SW480 (cell line): ENCODE results near the gene SLC7A8.
"Not testable (repeated sequence)": the region's sequence is repeated elsewhere in the genome, so short reads cannot be mapped to it uniquely, and the experiment has no call there.

Experiments used
- DNase-seq: peaks from one replicate; pipeline ENCODE4 v3.0.0-alpha.2; 2016; ENCODE audit warnings: low spot score

SLC7A8 gene

DNA sequence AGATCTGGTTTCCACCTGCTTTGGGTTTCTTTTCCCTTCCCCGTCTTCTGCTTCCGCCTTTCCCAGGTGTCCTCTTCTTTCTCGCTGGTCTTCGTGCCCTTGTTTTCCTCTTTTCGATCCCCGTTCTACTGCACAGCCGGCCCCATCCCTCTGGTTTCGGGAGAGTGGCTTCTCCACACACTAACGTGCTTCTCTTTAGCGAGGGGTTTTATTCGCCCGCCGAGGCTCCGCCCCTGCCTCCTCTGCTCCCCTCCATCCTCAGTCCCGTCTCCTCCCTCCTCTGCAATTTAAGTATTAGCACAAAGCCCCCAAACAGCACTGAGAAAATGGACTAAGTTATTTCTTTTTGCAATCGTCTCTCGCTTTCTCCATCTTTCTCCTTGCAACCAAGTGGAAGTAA lies at the start of gene SLC7A8:
Gene SLC7A8 (minus strand): TSS at position 182 of the 400 bp plus-strand sequence. CDS start 746 bp downstream, outside the sequence.
- peak; percentile 51 for DNase-seq

DNA sequence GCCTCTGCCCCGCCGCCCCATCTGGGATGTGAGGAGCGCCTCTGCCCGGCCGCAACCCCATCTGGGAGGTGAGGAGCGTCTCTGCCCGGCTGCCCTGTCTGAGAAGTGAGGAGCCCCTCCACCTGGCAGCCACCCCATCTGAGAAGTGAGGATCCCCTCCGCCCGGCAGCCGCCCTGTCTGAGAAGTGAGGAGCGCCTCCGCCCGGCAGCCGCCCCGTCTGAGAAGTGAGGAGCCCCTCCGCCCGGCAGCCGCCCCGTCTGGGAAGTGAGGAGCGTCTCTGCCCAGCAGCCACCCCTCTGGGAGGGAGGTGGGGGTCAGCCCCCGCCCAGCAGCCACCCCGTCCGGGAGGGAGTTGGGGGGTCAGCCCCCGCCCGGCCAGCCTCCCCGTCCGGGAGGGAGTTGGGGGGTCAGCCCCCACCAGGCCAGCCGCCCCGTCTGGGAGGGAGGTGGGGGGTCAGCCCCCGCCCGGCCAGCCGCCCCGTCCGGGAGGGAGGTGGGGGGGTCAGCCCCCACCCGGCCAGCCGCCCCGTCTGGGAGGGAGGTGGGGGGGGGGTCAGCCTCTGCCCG lies 48.9 kb upstream of the SLC7A8 start:
- DNase-seq, result not testable (repeated sequence)

- no peak for DNase-seq
Measured at GRCh38 chr14:23228812-23229211, 45.4 kb upstream of the SLC7A8 start.

- no peak for DNase-seq
Measured at GRCh38 chr14:23227566-23227965, 44.1 kb upstream of the SLC7A8 start.

DNA sequence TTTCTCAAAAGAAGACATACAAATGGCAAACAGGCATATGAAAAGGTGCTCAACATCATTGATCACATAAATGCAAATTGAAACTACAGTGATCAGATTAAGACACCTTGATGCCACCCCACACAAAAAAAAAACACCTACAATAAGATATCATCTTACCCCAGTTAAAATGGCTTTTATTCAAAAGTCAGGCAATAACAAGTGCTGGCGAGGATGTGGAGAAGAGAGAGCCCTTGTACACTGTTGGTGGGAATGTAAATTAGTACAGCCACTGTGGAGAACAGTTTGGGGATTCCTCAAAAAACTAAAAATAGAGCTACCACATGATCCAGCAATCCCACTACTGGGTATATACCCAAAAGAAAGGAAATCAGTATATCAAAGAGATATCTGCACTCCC lies 41.5 kb upstream of the SLC7A8 start:
- DNase-seq, result not testable (repeated sequence)

- DNase-seq, result no peak
Measured at GRCh38 chr14:23219075-23219474, 35.6 kb upstream of the SLC7A8 start.

- DNase-seq, result no peak
Measured at GRCh38 chr14:23217032-23218020, 33.9 kb upstream of the SLC7A8 start.

DNA sequence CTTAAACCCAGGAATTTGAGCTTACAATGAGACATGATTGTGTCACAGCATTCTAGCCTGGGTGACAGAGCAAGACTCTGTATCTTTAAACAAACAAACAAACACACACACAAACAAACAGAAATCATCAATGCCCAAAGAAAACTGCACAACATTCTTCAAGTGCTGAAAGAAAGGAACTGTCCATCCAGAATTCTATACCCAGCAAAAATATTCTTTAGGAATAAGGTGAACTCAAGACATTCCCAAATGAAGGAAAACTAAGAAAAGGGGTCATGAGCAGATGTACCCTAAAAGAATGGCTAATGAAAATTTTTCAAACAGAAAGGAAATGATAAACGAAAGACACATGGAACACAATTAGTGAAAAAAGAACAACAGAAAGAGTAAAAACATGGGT lies 32.0 kb upstream of the SLC7A8 start:
- no peak for DNase-seq

DNA sequence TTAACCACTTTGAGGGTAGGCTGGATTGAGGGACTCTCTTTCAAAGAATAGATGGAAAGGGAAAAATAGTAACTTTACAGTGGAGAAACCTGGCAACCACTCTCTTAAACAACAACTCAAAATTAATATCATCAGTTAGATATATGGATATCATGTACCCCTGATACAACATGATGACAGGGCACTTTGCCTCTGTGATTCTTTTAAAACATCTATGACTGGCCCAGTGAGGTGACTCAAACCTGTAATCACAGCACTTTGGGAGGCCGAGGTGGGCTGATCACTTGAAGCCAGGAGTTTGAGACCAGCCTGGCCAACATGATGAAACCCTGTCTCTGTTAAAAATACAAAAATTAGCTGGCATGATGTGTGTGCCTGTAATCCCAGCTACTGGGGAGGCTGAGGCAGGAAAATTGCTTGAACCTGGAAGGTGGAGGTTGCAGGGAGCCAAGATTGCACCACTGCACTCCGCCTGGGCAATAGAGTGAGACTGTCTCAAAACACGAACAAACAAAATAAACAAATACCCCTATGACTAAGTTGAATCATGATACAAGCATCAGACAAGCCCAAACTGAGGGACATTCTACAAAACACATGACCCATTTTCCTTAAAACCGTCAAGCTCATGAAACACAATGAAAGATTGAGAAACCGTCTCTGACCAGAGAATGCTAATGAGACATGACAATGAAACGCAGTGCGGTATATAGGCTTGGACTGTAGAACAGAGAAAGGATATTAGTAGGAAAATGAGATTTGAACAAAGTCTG lies 26.4 kb upstream of the SLC7A8 start:
- DNase-seq, result no peak

GRCh38 chr14:23208324-23208723 lies 24.9 kb upstream of the SLC7A8 start:
- DNase-seq, result no peak

- no peak for DNase-seq
Measured at GRCh38 chr14:23207146-23207540, 23.7 kb upstream of the SLC7A8 start.

DNA sequence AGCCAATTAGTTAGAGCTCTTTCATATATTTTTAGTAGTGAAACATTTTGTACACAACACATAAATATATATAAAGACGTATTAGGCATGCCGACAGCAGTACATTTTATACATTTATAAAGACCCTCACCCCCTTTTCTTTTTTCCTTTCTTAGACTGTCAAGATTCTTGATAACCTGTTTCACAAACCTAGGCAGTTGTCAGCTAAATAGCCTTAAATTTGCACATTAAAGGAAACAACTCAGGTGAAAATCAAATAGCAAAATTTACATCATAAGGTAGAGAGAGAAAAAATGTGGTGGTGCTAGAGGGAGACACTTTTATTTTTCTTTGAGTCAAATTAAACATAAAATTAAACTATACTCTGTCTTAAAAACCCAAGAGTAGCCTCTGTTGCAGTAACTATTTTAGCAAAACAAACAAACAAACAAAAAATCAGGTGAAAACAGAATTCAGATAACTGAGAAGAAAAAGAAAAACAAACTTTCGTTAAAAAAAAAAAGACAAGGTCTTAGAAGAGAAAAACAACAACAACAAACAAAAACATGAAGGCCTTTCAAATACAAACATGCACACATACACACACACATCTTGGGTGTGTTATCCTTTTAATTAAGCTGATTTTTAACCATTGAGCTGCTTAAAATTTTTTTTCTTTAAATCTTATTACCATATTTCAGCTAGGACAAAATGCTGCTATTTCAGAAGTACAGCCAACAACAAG lies 23.1 kb upstream of the SLC7A8 start:
- DNase-seq, result no peak

DNA sequence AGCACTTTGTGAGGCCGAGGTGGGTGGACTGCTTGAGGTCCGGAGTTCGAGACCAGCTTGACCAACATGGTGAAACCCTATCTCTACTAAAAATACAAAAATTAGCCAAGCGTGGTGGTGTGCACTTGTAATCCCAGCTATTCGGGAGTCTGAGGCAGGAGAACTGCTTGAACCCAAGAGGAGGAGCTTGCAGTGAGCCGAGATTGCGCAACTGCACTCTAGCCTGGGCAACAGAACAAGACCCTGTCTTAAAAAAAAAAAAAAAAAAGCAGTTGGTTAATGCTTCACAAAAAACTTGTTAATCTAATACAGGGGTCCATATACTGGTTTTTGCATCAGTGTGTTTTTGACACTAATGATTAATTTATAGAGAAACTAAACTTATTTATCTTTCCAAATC lies 18.5 kb upstream of the SLC7A8 start:
- DNase-seq, result no peak

GRCh38 chr14:23199141-23199540 lies 15.7 kb upstream of the SLC7A8 start:
- DNase-seq, result not testable (repeated sequence)

DNA sequence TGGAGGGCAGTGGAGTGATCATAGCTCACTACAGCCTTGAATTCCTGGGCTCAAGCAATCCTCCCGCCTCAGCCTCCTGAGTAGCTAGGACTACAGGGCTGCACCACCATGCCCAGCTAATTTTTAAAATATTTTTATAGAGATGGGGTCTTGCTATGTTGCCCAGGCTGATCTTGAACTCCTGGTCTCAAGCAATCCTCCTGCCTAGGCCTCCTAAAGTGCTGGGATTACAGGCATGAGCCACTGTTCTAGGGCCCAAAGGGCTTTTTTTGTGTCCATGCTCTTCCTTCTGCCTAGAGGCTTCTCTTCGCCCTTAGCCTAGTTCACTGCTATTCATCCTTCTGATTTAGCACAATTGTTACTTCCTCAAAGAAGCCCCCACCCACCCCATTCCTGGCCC lies 13.0 kb upstream of the SLC7A8 start:
- DNase-seq, result not testable (repeated sequence)

- DNase-seq, result no peak
Measured at GRCh38 chr14:23195552-23196101, 12.2 kb upstream of the SLC7A8 start.

DNA sequence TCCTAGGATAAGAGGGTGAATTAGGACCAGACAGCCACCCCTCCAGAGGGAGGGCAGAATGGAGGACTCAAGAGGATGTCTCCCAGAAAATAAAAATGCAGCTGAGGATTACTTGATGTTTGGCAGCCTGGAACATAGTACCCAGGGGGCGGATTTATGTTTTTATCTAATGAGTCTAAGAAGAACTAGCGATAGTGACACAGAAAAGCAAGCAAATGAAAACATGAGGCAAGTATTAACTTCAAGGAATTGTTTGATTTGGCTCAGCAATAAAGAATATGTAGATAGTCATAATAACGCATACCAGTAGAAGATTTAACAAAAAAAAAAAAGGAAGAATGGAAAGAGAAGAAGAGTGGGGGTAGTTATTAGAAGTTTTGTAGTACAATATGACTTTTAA lies 10.0 kb upstream of the SLC7A8 start:
- no peak for DNase-seq

DNA sequence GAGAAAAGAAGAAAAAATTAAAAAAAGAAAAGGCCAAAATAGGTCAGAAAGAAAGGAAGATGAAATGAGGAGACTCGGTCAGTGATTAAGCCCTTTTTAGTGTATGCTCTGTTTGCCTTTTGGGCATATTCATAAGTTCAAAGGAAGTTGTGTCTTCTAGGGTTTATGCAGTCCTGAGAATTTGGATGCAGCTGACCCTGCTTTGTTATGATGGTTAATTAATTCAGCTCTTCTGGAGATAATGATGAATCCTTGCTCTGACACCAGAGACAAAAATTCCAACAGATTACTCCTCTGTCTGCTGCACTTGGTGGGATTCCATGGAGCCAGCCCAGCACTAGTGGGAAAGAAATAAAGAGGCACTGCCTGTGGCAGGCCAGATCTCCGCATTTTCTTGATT lies 4.5 kb upstream of the SLC7A8 start:
- DNase-seq, result no peak

GRCh38 chr14:23186913-23187654 lies 3.6 kb upstream of the SLC7A8 start:
- DNase-seq, result peak; percentile 66

- no peak for DNase-seq
Measured at GRCh38 chr14:23185063-23185462, 1.6 kb upstream of the SLC7A8 start.

GRCh38 chr14:23183158-23183470 lies 346 bp downstream of the SLC7A8 start:
- DNase-seq, result no peak
